Measurements from ENCODE around the gene PPP1R15B.

PPP1R15B gene

DNA sequence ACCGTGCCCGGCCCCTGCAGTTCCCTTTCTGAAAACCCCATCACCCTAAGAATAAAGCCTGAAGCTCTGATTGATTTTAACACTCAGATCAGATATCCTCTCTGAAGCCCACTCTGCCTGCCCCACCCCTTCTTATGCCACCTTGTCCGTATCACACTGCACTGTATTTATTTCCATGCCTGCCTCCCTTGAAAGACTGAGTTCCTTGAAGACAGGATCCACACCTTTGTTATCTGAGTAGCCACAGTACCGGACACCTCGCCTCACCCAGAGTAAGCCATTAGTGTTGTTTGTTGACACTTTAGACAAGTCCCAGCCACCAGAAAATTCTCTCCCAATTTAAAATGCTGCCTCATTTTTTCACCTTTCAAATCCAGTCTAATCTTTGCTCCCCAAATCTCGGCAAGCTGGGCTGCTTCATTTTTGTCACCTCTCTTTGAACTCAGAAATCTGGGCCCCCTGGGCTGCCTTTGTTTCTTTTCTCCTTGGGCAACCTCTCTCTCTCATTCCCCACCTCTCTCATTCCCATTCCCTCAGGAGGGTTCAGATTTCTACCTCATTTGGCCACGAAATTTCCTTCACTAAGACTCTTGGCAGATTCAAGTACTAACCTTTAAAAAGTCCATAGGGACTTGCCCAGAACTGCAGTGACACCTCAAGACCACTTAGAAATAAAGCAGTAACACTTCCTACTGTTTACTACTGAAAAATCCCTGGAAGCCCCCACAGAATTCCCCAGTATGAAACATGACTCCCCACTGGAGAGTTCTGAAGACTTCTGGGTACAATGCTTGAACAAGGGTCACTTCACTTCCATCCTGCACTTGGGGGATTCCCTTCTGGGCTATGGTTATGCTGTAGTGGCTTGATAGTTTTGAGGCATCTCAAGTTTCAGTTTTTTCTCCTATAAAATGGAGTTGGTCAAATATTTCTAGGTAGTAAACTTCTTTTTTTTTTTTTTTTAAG, 8.7 kb upstream of the PPP1R15B start:
- no peak for DNase-seq

DNA sequence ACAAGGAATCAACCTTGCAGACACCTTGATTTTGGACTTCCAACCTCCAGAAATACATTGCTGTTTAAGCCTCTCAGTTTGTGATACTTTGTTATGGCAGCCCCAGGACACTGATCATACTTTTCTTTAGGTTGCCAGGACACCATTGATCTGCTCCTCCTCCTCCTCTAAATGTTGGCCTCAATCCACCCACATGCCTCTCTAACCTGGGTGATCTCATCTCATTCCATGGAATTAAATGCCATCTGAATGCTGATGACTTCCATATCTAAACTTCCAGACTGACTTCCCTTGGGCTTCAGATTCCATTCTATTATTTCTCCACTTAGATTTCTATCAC, 7.4 kb upstream of the PPP1R15B start:
- no peak for DNase-seq

DNA sequence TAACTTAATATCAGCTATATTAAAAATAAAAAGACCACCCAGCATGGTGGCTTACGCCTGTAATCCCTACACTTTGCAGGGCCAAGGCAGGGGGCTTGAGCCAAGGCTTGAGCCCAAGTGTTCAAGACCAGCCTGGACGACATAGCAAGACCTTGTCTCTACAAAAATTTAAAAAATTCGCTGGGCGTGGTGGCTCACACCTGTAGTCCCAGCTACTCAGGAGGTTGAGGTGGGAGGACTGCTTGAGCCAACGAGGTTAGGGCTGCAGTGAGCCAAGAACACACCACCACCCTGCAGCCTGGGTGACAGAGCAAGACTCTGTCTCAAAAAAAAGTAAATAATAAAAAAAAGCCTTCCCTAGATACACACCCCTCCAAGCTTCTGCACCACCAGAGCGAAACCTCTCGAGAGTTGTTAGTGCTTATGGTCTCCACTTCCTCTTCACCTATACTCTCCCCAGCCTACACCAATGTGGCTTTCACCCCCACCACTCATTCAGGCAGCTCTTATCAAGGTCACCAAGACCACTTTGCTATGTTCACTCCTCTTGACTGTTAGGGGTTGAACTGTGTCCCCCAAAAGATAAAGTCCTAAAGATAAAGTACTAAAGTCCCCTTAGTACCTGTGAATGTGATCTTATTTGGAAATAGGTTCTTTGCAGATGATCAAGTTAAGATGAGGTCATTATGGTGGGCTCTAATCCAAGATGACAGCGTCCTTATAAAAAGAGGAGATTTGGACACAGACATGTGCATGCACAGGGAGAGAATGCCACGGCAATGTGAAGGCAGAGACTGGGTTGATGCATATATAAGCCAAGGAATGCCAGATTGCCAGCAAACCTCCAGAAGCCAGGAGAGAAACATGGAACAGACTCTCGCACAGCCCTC, 6.8 kb upstream of the PPP1R15B start:
- no peak for DNase-seq

DNA sequence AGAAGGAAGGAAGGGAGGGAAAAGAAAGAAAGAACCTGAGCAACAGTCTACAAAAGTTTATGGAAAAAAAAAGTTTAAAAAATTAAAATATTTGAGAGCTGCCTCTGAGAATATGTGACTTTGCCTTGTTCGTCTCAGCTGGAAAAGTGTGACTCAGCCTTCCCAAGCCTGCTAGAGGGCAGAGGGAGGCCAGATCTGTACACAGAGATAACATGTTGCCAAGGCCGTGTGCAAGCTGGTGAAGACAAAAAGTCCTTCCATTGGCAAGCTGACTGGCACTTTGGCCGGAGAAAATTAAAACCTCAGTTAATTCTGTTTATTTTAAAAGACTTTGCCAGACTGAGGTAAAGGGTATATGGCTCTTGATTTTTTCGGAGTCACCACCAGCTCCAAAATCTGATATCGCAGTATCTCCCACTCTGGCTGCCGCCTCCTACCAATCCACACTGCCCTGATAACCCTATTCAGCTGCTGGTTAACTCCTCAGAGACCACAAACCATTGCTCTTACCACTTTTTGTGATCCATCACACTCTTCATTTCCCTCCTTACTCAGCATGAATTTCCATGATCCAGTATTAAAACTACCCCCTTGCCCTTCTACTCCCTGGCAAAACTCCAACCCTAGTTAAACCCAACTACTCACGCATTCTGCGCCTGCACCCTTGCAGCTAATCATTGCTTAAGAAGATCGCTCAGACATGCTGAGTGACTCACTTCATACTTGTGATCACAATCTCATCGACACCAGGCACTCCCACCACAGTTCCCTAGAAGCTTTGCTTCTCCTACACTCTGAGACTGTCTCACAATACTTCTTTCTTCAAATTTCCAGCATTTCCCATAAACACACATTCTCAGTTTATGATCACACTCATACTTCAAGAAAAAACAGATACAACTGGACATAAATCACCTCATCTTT, 5.7 kb upstream of the PPP1R15B start:
- DNase-seq: peak; percentile 80

DNA sequence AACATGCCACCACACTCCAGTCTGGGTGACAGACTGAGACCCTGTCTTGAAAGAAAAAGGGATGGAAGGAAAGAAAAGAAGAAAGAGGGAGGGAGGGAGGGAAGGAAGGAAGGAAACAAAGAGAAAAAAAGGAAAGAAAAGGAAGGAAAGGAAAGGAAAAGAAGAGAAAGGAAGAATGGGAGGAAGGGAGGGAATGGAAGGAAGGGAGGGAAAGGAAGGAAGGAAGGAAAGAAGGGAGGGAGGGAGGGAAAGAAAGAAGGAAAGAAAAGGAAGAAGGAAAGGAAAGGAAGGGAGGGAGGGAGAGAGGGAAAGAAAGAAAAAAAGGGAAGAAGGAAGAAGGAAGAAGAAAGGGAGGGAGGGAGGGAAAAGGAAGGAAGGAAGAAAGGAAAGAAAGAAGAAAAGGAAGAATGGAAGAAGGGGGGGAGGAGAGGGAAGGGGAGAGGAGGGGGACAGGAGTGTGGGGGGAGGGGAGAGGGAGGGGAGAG, 5.0 kb upstream of the PPP1R15B start:
- DNase-seq: no peak

DNA sequence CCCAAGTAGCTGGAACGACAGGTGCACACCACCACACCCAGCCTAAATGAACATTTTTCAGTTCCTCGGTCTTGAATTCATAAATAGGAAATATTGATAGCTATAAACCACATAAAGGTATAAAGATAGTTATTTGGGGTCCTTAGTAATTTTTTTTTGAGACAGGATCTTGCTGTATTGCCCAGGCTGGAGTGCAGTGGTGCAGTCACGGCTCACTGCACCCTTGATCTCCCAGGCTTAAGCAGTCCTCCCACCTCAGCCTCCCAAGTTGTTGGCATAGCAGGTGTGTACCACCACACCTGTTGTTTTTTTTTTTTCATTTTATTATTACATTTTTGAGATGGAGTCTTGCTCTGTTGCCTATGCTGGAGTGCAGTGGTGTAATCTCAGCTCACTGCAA, 3.7 kb upstream of the PPP1R15B start:
- DNase-seq: no peak

DNA sequence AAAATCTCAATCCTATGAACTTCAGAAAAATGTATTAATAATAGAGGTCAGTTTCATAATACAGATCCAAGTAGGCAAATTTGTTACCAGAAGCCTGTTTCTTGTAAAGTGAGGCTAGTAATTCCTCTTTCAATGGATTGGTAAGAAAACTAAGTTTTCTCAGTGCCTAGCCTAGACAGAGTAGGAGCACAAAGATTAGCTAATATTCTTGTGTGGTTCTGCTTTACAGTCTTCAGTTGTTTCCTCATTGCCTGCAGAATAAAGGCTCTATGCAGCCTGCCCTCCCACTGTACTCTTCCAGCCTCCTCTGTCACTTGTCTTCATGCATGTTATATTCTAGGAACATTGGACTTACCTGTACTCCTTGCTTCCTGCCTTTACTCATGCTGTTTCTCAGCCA, 2.4 kb upstream of the PPP1R15B start:
- DNase-seq: no peak

DNA sequence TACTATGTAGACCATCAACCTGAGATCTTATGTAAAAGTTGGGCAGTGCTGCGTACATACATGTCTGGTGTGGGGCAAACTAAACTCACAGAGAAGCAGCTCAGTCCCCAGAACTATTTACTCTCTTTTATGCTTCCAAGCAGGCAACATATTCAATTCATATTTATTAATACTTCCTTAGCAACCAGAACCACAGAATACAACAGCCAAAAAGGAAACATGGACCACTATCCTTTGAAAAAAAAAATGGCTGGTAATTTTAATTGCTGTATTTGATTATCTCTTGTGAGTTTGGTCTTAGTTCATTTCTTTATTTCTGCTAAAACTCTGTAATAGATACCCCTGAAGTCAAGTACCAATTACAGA, 1.5 kb upstream of the PPP1R15B start:
- DNase-seq: no peak

DNA sequence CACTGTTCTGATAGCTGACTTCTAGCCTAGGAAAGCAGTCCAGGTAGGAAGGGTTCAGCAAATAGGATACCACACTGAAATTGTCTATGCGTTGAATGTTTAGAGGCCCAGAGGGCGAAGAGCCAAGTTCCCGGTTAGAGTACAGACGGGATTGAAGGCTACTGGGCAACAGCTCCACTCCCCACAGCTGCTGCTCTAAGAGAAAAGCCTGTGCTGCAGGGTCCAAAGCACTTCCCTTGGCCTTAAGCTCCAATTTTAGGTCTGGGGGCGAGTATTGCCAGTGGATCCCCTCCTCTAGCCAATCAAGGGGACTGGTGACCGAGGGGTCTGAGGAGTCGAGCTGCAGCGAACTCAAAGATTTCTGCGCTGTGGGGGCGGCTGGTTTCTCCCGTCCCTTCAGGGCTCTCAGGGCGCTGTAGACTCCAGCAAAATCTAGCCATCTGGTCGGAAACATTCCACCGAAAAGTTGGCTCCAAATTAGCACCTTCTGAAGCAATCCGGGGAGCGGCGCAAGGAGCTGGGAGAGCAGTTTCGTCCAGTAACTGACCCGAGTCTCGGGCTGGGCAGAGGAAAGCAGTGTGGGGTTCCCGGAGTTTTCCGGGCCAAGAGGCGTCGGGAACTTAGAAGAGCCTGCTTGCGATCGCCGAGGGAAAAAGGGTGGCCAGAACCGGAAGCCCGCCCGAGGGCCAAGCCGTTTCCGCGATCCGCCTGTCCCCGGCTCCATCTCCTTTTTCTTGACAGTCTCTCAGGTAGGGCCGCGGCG, 748 bp downstream of the PPP1R15B start:
- DNase-seq: no peak

DNA sequence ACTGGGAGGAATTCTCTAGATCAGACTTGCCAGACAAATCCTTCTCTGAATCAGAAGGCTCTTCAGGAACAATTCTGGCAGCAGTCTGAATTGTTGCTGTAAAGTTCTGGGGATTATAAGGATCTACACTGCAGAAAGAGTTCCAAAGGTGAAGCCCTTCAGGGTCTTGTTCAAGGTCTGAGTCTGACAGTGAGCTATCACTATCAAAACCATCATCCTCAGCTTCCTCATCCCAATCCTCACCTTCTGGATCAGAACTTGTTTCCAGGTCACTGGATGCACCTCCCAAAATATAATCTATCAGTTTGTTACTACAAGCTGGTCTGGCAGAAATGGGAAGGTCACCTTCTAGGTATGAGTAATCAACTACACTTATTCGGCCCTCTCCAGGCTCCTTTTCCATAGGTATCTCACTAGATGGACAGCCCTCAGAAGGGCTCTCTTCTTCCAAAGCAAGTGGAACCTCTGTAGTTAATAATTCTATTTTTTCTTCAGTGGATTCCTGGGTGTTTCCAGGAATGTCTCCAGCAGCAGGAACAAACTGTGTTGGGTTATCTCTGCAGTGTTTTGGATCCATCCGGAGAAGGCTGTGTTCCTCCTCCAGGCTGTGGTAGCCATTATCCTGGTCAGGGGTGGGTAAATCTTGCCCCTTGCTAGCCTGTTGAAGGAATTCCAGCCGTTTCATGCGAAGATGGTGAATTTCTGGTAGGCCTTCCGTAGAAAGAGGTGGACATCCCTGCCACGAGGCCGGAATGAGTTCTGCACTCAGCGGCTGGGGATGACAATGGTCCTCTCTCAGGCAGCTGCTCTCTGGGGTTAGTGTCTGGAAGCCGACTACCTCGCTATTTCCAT, 1.6 kb downstream of the PPP1R15B start:
- no peak for DNase-seq

DNA sequence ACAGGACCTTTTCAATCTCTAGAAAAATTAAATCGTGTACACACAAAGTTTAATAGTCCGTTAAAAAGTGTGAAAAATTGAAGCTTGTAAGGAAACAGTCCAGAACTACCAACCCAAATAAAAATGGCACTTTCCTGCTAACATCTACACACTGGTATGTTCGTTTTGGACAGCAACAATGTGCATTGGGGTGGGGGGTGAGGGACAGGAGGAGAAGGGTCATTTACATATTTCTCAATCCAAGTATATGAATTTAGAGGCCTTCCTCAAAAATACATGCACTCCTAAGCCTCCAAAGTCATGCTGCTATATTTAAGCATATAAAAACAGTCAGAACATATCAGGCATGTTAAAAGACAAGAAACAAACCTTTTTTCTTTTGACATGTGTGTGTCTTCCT, 2.5 kb downstream of the PPP1R15B start:
- DNase-seq: no peak

DNA sequence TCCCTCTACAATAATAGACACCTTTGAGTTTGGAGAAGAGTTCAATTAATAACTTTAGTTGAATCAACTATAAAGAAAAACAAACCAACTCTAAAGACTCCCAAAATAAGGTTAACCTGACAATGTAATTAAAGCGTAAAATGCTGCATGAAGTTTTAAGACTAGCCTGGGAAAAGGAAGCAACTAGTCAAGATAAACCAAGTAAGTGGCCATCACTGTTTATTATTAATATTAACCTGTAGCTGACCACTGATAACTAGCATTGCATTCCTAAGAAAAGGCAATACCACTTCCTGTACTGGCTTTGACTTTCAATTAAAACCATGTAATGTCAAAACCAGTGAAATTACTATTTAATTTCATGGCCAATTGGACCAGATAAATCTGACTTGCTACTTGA, 3.0 kb downstream of the PPP1R15B start:
- no peak for DNase-seq

DNA sequence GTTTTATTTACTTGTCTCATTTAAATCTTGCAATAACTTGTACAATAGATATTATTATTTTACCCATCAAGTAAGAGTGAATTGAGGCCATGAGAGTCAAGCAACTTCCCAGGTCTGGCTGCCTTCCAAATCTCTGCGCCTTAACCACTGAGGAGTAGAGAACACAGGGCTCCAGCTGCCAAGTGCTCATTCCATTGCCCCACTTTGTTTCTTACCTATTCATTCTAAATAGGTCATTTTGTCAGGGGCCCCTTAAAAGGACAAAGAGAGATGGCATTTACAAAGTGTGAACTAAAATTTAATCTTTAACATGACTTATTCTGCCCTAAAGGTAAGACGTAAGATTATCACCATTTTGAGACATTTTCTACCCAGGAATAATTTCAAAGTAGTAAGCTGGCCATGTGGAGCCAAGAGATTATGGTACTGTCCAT, 3.5 kb downstream of the PPP1R15B start:
- DNase-seq: no peak

DNA sequence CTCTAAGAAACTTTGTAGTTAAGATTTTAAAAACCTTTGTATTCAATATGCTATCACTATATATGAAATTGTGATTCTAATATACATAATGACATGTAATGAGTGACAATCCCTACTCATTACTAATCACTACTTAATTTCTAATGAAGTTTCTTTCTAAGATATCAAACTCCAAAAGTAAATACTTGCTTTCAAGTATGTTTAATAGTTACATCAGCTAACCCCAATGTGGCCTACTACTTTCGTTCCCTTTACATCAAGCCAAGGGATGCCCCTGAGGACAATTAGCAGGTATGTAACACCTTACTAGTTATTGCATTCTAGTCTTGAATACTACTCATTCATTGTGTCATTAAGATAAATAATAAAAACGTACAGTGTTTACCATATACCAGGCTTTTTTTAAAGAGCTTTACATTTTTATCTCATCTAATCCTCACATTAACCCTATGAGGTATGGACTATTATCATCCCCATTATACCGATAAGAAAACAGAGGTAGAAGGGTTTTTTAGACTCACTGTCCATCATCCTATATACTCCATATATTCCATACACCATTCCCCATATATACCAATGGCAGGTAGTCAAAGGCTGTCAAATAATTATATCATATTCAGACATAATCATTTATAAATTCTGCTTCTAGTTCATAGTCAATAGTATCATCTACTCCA, 4.2 kb downstream of the PPP1R15B start:
- no peak for DNase-seq

DNA sequence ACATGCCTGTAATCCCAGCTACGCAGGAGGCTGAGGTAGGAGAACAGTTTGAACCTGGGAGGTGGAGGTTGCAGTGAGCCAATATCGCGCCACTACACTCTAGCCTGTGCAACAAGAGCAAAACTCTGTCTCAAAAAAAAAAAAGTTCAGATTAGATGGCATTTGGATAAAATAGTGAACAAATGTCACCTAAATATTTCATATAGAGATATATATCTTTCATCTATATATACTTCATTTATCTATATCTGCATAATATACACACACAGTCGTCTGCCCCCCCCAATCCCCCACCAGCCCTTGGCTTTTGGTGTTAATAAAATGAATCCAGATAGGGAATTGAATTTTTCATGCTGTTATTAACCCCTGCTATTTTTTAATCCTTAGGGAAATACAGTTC, 5.0 kb downstream of the PPP1R15B start:
- no peak for DNase-seq

DNA sequence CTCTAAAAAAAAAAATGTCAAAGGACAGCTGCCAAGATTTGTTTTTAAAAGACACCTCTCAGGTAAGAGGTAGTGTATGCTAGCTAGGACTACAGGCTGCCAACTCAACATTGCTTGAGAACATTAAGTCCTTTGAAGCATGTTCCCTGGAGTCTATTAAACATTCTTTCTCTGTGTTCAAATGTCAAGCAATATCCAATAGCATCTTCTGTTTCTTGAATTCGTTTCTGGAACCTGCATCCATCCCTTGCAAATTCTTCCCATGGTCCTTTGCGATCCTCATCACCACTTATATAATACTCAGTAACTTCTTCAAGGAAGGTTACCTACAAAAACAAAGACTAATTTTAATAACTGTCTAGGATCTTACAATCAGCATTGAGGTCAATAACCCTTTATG, 5.6 kb downstream of the PPP1R15B start:
- DNase-seq: no peak

DNA sequence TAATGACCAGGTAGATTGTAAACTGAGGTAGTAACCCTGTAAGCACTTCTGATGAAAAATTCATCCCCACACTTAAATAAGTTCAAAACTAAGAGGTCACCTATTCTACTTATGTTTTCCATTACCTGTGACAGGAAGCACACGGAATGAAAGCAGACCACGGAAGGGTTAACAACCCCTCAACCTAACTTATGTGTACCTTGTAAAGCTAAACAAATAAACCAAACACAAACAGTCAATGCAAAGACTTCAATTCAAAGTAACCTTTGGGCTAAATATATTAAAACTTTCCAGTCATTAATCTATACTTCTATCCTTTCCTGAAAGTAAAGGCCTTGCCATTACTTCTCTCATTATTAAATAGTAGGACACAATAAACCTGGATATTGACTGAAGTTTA, 7.0 kb downstream of the PPP1R15B start:
- DNase-seq: no peak

DNA sequence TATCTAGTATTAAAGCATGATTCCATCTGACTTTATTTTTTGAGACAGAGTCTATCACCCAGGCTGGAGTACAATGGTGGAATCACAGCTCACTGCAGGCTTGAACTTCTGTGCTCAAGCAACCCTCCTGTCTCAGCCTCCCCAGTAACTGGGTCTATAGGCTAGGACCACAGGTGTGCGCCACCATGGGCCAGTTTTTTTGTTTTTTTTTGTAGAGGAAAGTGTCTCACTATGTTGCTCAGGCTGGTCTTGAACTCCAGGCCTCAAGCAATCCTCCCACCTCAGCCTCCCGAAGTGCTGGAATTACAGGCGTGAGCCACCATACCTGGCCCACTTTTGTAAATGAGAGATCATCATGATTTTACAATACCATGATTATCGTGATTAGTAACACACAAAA, 9.2 kb downstream of the PPP1R15B start:
- DNase-seq: no peak

DNA sequence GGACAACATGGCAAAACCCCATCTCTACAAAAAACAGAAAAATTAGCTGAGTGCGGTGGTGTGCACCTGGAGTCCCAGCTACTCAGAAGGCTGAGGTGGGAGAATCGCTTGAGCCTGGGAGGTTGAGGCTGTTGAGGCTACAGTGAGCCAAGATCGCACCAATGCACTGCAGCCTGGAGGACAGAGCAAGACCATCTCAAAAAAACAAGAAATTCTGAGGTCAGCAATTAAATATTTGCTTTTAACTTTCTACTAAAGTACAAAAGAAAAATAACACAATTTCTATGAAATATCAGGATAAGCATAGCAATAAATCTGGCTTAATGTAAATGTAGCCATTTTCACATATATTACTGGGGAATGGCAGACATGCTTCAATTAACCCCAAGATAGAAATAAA, 9.9 kb downstream of the PPP1R15B start:
- no peak for DNase-seq

DNA sequence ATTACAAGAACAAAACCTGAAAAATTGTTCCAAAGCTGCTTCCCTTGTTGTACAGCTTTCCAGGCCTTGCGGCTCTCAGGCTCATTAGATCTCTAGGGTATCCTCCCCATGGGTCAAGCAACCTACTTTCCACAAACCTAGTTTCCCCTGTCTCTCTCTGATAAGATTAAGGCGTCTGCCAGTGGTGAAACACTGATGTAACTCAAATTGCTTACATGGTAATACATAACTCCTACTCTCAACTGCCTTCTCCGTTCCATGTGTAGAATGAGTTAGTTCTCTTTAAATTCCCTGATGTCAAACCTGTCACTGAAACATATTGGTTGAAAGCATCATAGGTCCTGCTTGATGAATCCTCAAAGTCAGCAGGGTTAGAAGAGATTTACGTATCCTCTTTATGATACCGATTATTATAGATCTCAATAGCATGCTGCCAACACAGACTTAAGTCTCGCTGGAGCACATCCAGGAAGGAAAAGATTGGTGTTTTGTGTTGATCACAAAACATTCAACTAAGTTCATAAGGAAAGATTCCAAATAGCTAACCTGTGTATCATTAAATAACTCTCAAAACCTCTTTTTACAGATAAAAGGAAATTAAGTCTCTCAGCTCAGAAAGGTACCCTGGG, 10.6 kb downstream of the PPP1R15B start:
- DNase-seq: no peak
